Keratinocyte (primary cell): ENCODE results near the gene ANKRD23. TPM values are rescaled to one million over a fixed set of nuclear protein-coding genes. Genes with fewer than 3 reads are reported as not detected.
A peak's percentile ranks its signal among the peaks of the same experiment; 100 is the strongest.

Experiments
- DNase-seq: peaks from one replicate; pipeline ENCODE4 v3.0.0-alpha.2; 2011; ENCODE audit warnings: low read depth, missing footprints, low spot score
- FAIRE-seq: peaks from 2 replicates; lab custom pipeline; 2011; peaks lifted over from hg19 to GRCh38; lab: Jason Lieb, UNC
- H2AFZ ChIP-seq: 2 replicates; pipeline ENCODE4 v1.6.0; 2012; ENCODE audit warnings: low read length, control low read depth, inconsistent platforms; ENCODE audit not compliant: control insufficient read depth
- H3K27ac ChIP-seq: 2 replicates; pipeline ENCODE4 v1.5.1; 2011; ENCODE audit warnings: low read length; ENCODE audit not compliant: control insufficient read depth, insufficient read depth
- H3K27me3 ChIP-seq: 3 replicates; pipeline ENCODE4 v1.6.0; 2011; ENCODE audit warnings: low read length; ENCODE audit not compliant: control insufficient read depth, insufficient read depth; ENCODE audit errors: extremely low read depth
- H3K36me3 ChIP-seq, 2 experiments: 2 replicates in 1 of 2; 3 replicates in 1 of 2; pipeline ENCODE4 v1.5.1; 2011; ENCODE audit warnings: low read length in 2 of 2, mild to moderate bottlenecking in 1 of 2; ENCODE audit not compliant: control insufficient read depth in 2 of 2, insufficient read depth in 2 of 2; ENCODE audit errors: extremely low read depth in 1 of 2
- H3K4me1 ChIP-seq: 3 replicates; pipeline ENCODE4 v1.5.1; 2011; ENCODE audit warnings: low read length; ENCODE audit not compliant: control insufficient read depth, insufficient read depth; ENCODE audit errors: extremely low read depth
- H3K4me2 ChIP-seq: 3 replicates; pipeline ENCODE4 v1.6.0; 2011; ENCODE audit warnings: low read depth, low read length; ENCODE audit not compliant: control insufficient read depth, insufficient read depth; ENCODE audit errors: extremely low read depth
- H3K4me3 ChIP-seq, 3 experiments: fragments of 200-600 bp in 1 of 3; sonication (generic) in 1 of 3; 2 replicates in 2 of 3; 3 replicates in 1 of 3; pipeline ENCODE4 v1.5.1; 2011 to 2016; ENCODE audit warnings: low read length in 3 of 3, mild to moderate bottlenecking in 3 of 3, control low read depth in 2 of 3, inconsistent platforms in 1 of 3, low read depth in 1 of 3, mixed read lengths in 1 of 3, mixed run types in 1 of 3, moderate library complexity in 1 of 3; ENCODE audit not compliant: control insufficient read depth in 2 of 3, insufficient read depth in 2 of 3; ENCODE audit errors: extremely low read depth in 1 of 3
- H3K79me2 ChIP-seq: 2 replicates; pipeline ENCODE4 v1.6.0; 2012; ENCODE audit warnings: low read length; ENCODE audit not compliant: control insufficient read depth, insufficient read depth
- H3K9ac ChIP-seq: 3 replicates; pipeline ENCODE4 v1.6.0; 2011; ENCODE audit warnings: low read length; ENCODE audit not compliant: control insufficient read depth, insufficient read depth; ENCODE audit errors: extremely low read depth
- H3K9me1 ChIP-seq: 3 replicates; pipeline ENCODE4 v1.6.0; 2011; ENCODE audit warnings: low read length; ENCODE audit not compliant: control insufficient read depth, insufficient read depth; ENCODE audit errors: extremely low read depth
- H3K9me3 ChIP-seq: 2 replicates; pipeline ENCODE4 v1.5.1; 2012; ENCODE audit warnings: low read depth, low read length; ENCODE audit not compliant: control insufficient read depth
- H4K20me1 ChIP-seq: 3 replicates; pipeline ENCODE4 v1.6.0; 2011; ENCODE audit warnings: low read length; ENCODE audit not compliant: control insufficient read depth, insufficient read depth; ENCODE audit errors: extremely low read depth
- CTCF ChIP-seq, 3 experiments: IDR thresholded peaks in 1 of 3; conservative IDR thresholded peaks in 1 of 3; optimal IDR thresholded peaks in 1 of 3; 2 replicates in 2 of 3; 3 replicates in 1 of 3; pipeline versions ENCODE3 to v1.5.1; 2011; ENCODE audit warnings: low read length in 3 of 3, mild to moderate bottlenecking in 3 of 3, moderate library complexity in 2 of 3, control low read depth in 1 of 3, inconsistent platforms in 1 of 3; ENCODE audit not compliant: insufficient read depth in 2 of 3; ENCODE audit errors: extremely low read depth in 1 of 3
- EZH2 ChIP-seq: IDR thresholded peaks from one replicate; pipeline ENCODE4 v1.6.1; 2012; ENCODE audit warnings: inconsistent platforms, mild to moderate bottlenecking, low read length, moderate library complexity
- dilution Hi-C: fragments of 300-500 bp; cut with MboI; formaldehyde crosslinking; loops from one replicate; pipeline ENCODE4 v1.7.0; 2020; ENCODE audit warnings: low sequenced_read_pairs; ENCODE audit not compliant: extremely low pct_ligation_motif_present
- polyA plus RNA-seq, 5 experiments: library from polyadenylated mRNA; depleted of rRNA in 3 of 5; stranded (reverse) in 3 of 5; stranded (forward) in 1 of 5; unstranded in 1 of 5; fragments of >200 nt; gene quantifications; 1 replicate in 1 of 5; 2 replicates in 3 of 5; 3 replicates in 1 of 5; pipeline versions ENCODE4 v1.2.1 to v1.2.3, GENCODE V29; 2011 to 2012; ENCODE audit warnings: missing spikeins in 2 of 5, low read depth in 1 of 5, low replicate concordance in 1 of 5

The ANKRD23 gene
- polyA plus RNA-seq, 1 donor (not counting 4 experiments of a cell fraction or from before 2014, with no cell fraction given), result 1.4 TPM

- Histone ChIP-seq H4K20me1 (peaks cover 3% of the 10 kb centered on the region), H3K9me1 (no peaks in the 10 kb centered on the region), H3K27me3 (no peaks in the 10 kb centered on the region), H3K4me2 (no peak overlapping the region), H2AFZ (no peak overlapping the region), H3K9ac (no peak overlapping the region), H3K4me3 (no peak overlapping the region), H3K27ac (no peak overlapping the region), H3K4me1 (peaks cover 14% of the 10 kb centered on the region), H3K9me3 (no peaks in the 10 kb centered on the region), H3K36me3 (peaks cover 0 to 1% of the 10 kb centered on the region in 2 experiments), H3K79me2 (peaks cover 5% of the 10 kb centered on the region)
- no peak for DNase-seq
- dilution Hi-C loops, result no loop called here
- TF ChIP-seq EZH2, result no peak
- TF ChIP-seq CTCF (optimal IDR thresholded peaks at IDR 0.05 in 1 of 3, IDR thresholded peaks at IDR 0.05 in 1 of 3, conservative IDR thresholded peaks at IDR 0.05 in 1 of 3; ENCODE audit: extremely low read depth in 1 of 3, insufficient read depth in 2 of 3, low read length in 3 of 3), result peak in 1 of 3 experiments; percentile 3
- no peak for FAIRE-seq
Measured at GRCh38 chr2:96819876-96820511, 23.8 kb downstream of the ANKRD23 start.

GRCh38 chr2:96819128-96819875 is 24.5 kb downstream of the ANKRD23 start:
- FAIRE-seq (no peak), DNase-seq (no peak)
- H3K27ac ChIP-seq, result no peak overlapping the region
- peaks cover 14% of the 10 kb centered on the region for H3K4me1 ChIP-seq
- no peaks in the 10 kb centered on the region for H3K9me3 ChIP-seq
- H3K27me3 ChIP-seq, result no peaks in the 10 kb centered on the region
- H4K20me1 ChIP-seq, result peaks cover 3% of the 10 kb centered on the region
- peaks cover 0 to 1% of the 10 kb centered on the region in 2 experiments for H3K36me3 ChIP-seq
- dilution Hi-C loops, result no loop called here
- no peak for TF ChIP-seq CTCF (optimal IDR thresholded peaks at IDR 0.05 in 1 of 3, IDR thresholded peaks at IDR 0.05 in 1 of 3, conservative IDR thresholded peaks at IDR 0.05 in 1 of 3; ENCODE audit: extremely low read depth in 1 of 3, insufficient read depth in 2 of 3, low read length in 3 of 3)
- TF ChIP-seq EZH2, result no peak
- no peak overlapping the region for H3K9ac ChIP-seq
- no peak overlapping the region for H3K4me3 ChIP-seq
- peaks cover 5% of the 10 kb centered on the region for H3K79me2 ChIP-seq
- no peak overlapping the region for H2AFZ ChIP-seq
- no peak overlapping the region for H3K4me2 ChIP-seq
- H3K9me1 ChIP-seq, result no peaks in the 10 kb centered on the region
